Measurements from ENCODE around the gene FCAMR. TPM values are rescaled to one million over a fixed set of nuclear protein-coding genes. Genes with fewer than 3 reads are reported as not detected.

The FCAMR gene
- total and polyA plus RNA-seq, 2 donors (not counting 3 experiments of a cell fraction or from before 2014, with no cell fraction given): not detected

- POLR2A ChIA-PET: no interaction called here
- Histone ChIP-seq H3K9me1 (replicated peaks; ENCODE audit: control insufficient read depth, extremely low read depth, insufficient read depth, low read length) (no peaks in the 10 kb centered on the region), H3K9me3 (replicated peaks; ENCODE audit: control insufficient read depth, insufficient read depth, low read length) (no peaks in the 10 kb centered on the region), H3K4me3 (replicated peaks in 1 of 3; ENCODE audit: insufficient read depth in 1 of 3, low read depth in 1 of 3, low read length in 3 of 3) (no peak overlapping the region), H3K27ac (ENCODE audit: insufficient read depth, low read depth, low read length) (no peak overlapping the region), H3K27me3 (ENCODE audit: control insufficient read depth in 2 of 2, insufficient read depth in 2 of 2, low read length in 2 of 2) (peaks cover 0 to 3% of the 10 kb centered on the region in 2 experiments), H3K36me3 (ENCODE audit: control insufficient read depth in 2 of 2, extremely low read depth in 1 of 2, insufficient read depth in 2 of 2, low read length in 2 of 2) (no peaks in the 10 kb centered on the region), H3K4me2 (ENCODE audit: insufficient read depth, low read length) (no peak overlapping the region), H3K79me2 (ENCODE audit: control insufficient read depth, insufficient read depth, low read length) (no peaks in the 10 kb centered on the region), H3K9ac (replicated peaks; ENCODE audit: extremely low read depth, insufficient read depth, low read length) (no peak overlapping the region), H3K4me1 (ENCODE audit: control insufficient read depth, extremely low read depth, insufficient read depth, low read length) (no peaks in the 10 kb centered on the region), H2AFZ (ENCODE audit: low read depth, low read length) (no peak overlapping the region), H4K20me1 (replicated peaks; ENCODE audit: control insufficient read depth, extremely low read depth, insufficient read depth, low read length) (no peaks in the 10 kb centered on the region)
- dilution Hi-C loops (cut with MboI; ENCODE audit: extremely low pct_ligation_motif_present, low sequenced_read_pairs): no loop called here
- peak; percentile 33 for DNase-seq (ENCODE audit: low read depth, low spot score)
- peak; percentile 73 for FAIRE-seq
- BruUV-seq (replicated peaks): no TSS peak
- intact Hi-C loops (cut with micrococcal nuclease): loop anchor here (1.0 to 2.0 kb wide), 3 partner anchors 70 to 494 kb away; no protein-coding TSS in a partner anchor
- CTCF ChIA-PET: interaction anchor here (0.8 to 1.9 kb wide), 14 partner anchors 9 to 575 kb away, joined by 3 to 7 read pairs (median 3); no protein-coding TSS in a partner anchor
- TF ChIP-seq POLR2AphosphoS5 (IDR thresholded peaks at IDR 0.05; ENCODE audit: insufficient read depth, low read depth, low read length) (no peak), CTCF (IDR thresholded peaks at IDR 0.05; ENCODE audit: extremely low read depth in 1 of 2, insufficient read depth in 1 of 2, low read depth in 1 of 2, low read length in 2 of 2) (peak; percentile 83 to 86)
These were observed 34.9 kb upstream of the FCAMR start for GRCh38 chr1:207004931-207005830.

- Histone ChIP-seq H3K36me3 (ENCODE audit: control insufficient read depth in 2 of 2, extremely low read depth in 1 of 2, insufficient read depth in 2 of 2, low read length in 2 of 2) (no peaks in the 10 kb centered on the region), H3K9me3 (replicated peaks; ENCODE audit: control insufficient read depth, insufficient read depth, low read length) (no peaks in the 10 kb centered on the region), H3K9ac (replicated peaks; ENCODE audit: extremely low read depth, insufficient read depth, low read length) (no peak overlapping the region), H3K4me3 (replicated peaks in 1 of 3; ENCODE audit: insufficient read depth in 1 of 3, low read depth in 1 of 3, low read length in 3 of 3) (no peak overlapping the region), H3K9me1 (replicated peaks; ENCODE audit: control insufficient read depth, extremely low read depth, insufficient read depth, low read length) (no peaks in the 10 kb centered on the region), H3K4me1 (ENCODE audit: control insufficient read depth, extremely low read depth, insufficient read depth, low read length) (no peaks in the 10 kb centered on the region), H3K27ac (ENCODE audit: insufficient read depth, low read depth, low read length) (no peak overlapping the region), H2AFZ (ENCODE audit: low read depth, low read length) (no peak overlapping the region), H3K79me2 (ENCODE audit: control insufficient read depth, insufficient read depth, low read length) (no peaks in the 10 kb centered on the region), H3K4me2 (ENCODE audit: insufficient read depth, low read length) (no peak overlapping the region), H3K27me3 (ENCODE audit: control insufficient read depth in 2 of 2, insufficient read depth in 2 of 2, low read length in 2 of 2) (peaks cover 0 to 1% of the 10 kb centered on the region in 2 experiments), H4K20me1 (replicated peaks; ENCODE audit: control insufficient read depth, extremely low read depth, insufficient read depth, low read length) (no peaks in the 10 kb centered on the region)
- dilution Hi-C loops (cut with MboI; ENCODE audit: extremely low pct_ligation_motif_present, low sequenced_read_pairs) (no loop called here), intact Hi-C loops (cut with micrococcal nuclease) (no loop called here)
- ChIA-PET POLR2A (no interaction called here), CTCF (interaction anchor here (0.7 to 1.2 kb wide), 2 partner anchors 21 to 77 kb away, joined by 3 to 5 read pairs; no protein-coding TSS in a partner anchor)
- BruUV-seq (replicated peaks): no TSS peak
- DNase-seq (ENCODE audit: low read depth, low spot score) (no peak), FAIRE-seq (no peak)
- TF ChIP-seq GATA2 (IDR thresholded peaks at IDR 0.05; ENCODE audit: insufficient read depth, insufficient read length, low read depth, low read length): no peak
- TF ChIP-seq EZH2 (IDR thresholded peaks at IDR 0.05; ENCODE audit: borderline replicate concordance, low read depth, low read length, severe bottlenecking): no peak
- no peak for TF ChIP-seq JUN (IDR thresholded peaks at IDR 0.05; ENCODE audit: borderline replicate concordance, insufficient read depth, insufficient read length, low read depth)
- TF ChIP-seq CTCF (IDR thresholded peaks at IDR 0.05; ENCODE audit: extremely low read depth in 1 of 2, insufficient read depth in 1 of 2, low read depth in 1 of 2, low read length in 2 of 2): no peak
- no peak for TF ChIP-seq POLR2AphosphoS5 (IDR thresholded peaks at IDR 0.05; ENCODE audit: insufficient read depth, low read depth, low read length)
- TF ChIP-seq FOS (IDR thresholded peaks at IDR 0.05; ENCODE audit: borderline replicate concordance, insufficient read depth, low read length): no peak
- no peak for TF ChIP-seq POLR2A (IDR thresholded peaks at IDR 0.05; ENCODE audit: low read depth, low read length)
- TF ChIP-seq MAX (IDR thresholded peaks at IDR 0.05; ENCODE audit: insufficient read depth, insufficient read length): no peak
- TF ChIP-seq MYC (IDR thresholded peaks at IDR 0.05; ENCODE audit: low read depth, low read length): no peak
These were observed 33.0 kb upstream of the FCAMR start for GRCh38 chr1:207003210-207003609.

Data from endothelial cell of umbilical vein (primary cell).